ENCODE measurements around the gene AKNAD1.

GRCh38 chr1:108829498-108829916, 27.4 kb downstream of the AKNAD1 start:
- TF ChIP-seq POLR2A (IDR thresholded peaks at IDR 0.05; ENCODE audit: low read depth, low read length) (no peak), POLR2AphosphoS5 (IDR thresholded peaks at IDR 0.05; ENCODE audit: low read depth, low read length) (no peak)

All from GM12892 (cell line).